NCI-H1436 (cell line): ENCODE measurements around the gene CAPN10.

ENCODE experiments used
- DNase-seq: peaks from one replicate; lab custom pipeline; 2025; lab: John Stamatoyannopoulos, UW

Gene CAPN10

GRCh38 chr2:240642061-240642805 lies 55.7 kb downstream of the CAPN10 start:
- no peak for DNase-seq

GRCh38 chr2:240642806-240643092 lies 56.2 kb downstream of the CAPN10 start:
- no peak for DNase-seq

- no peak for DNase-seq
These were observed 56.7 kb downstream of the CAPN10 start for GRCh38 chr2:240643093-240643810.

- no peak for DNase-seq
These were observed 57.2 kb downstream of the CAPN10 start for GRCh38 chr2:240643811-240644150.

GRCh38 chr2:240644171-240644651 lies 57.7 kb downstream of the CAPN10 start:
- DNase-seq: no peak

- no peak for DNase-seq
These were observed 58.3 kb downstream of the CAPN10 start for GRCh38 chr2:240644859-240645301.

GRCh38 chr2:240645346-240645745 lies 58.8 kb downstream of the CAPN10 start:
- no peak for DNase-seq

- DNase-seq: no peak
These were observed 59.3 kb downstream of the CAPN10 start for GRCh38 chr2:240645801-240646175.

- DNase-seq: no peak
These were observed 59.8 kb downstream of the CAPN10 start for GRCh38 chr2:240646176-240646899.

- DNase-seq: no peak
These were observed 60.5 kb downstream of the CAPN10 start for GRCh38 chr2:240646900-240647502.

- no peak for DNase-seq
These were observed 61.1 kb downstream of the CAPN10 start for GRCh38 chr2:240647503-240648154.

GRCh38 chr2:240648155-240648649 lies 61.7 kb downstream of the CAPN10 start:
- no peak for DNase-seq
